NB4 (cell line): ENCODE results near the gene ZFYVE16.
"Not testable (repeated sequence)": the region's sequence is repeated elsewhere in the genome, so short reads cannot be mapped to it uniquely, and the experiment has no call there.

ENCODE experiments used
- DNase-seq: peaks from one replicate; pipeline ENCODE4 v3.0.0; 2010; ENCODE audit warnings: low read depth
- H3K4me3 ChIP-seq: one replicate; pipeline ENCODE4 v1.5.1; 2011; ENCODE audit warnings: mild to moderate bottlenecking, low read depth, low read length, moderate library complexity
- CTCF ChIP-seq: IDR thresholded peaks from one replicate; pipeline ENCODE4 v1.5.1; 2012; ENCODE audit warnings: low read depth, low read length
- MAX ChIP-seq: IDR thresholded peaks from 2 replicates; pipeline ENCODE4 v1.6.1; 2011; ENCODE audit warnings: low read depth, low read length
- MYC ChIP-seq: IDR thresholded peaks from 2 replicates; pipeline ENCODE4 v1.6.1; 2011; ENCODE audit warnings: low read depth, low read length
- POLR2A ChIP-seq: IDR thresholded peaks from 2 replicates; pipeline ENCODE4 v1.6.1; 2011; ENCODE audit warnings: mild to moderate bottlenecking; ENCODE audit not compliant: insufficient read length; ENCODE audit errors: extremely low read depth

Gene ZFYVE16

GRCh38 chr5:80487444-80487828, 79.6 kb downstream of the ZFYVE16 start:
- H3K4me3 ChIP-seq, result peak overlapping the region; percentile 70
- TF ChIP-seq MYC, result no peak
- TF ChIP-seq POLR2A, result no peak
- TF ChIP-seq CTCF, result no peak
- TF ChIP-seq MAX, result no peak
- no peak for DNase-seq

- peak; percentile 88 for DNase-seq
- peak within 1 kb of the TSS; percentile 70 for H3K4me3 ChIP-seq
- TF ChIP-seq POLR2A, result peak; percentile 22
- TF ChIP-seq MYC, result no peak; the same call in 1 of the 2 replicates
- peak; percentile 46; the same call in 1 of the 2 replicates for TF ChIP-seq MAX
- no peak for TF ChIP-seq CTCF
These were observed 80.2 kb downstream of the ZFYVE16 start, which contains the start of gene FAM151B for GRCh38 chr5:80487829-80488721. Gene FAM151B, plus strand, starts transcription at chr5:80488100. Its CDS starts 24 bp downstream, at chr5:80488124.

- TF ChIP-seq POLR2A (no peak), MYC (no peak), CTCF (no peak), MAX (no peak)
- no peak overlapping the region for H3K4me3 ChIP-seq
- DNase-seq, result no peak
These were observed 83.4 kb downstream of the ZFYVE16 start for GRCh38 chr5:80491296-80491695.

GRCh38 chr5:80492741-80493140, 84.9 kb downstream of the ZFYVE16 start:
- H3K4me3 ChIP-seq, result no peak overlapping the region
- TF ChIP-seq POLR2A (no peak), MAX (no peak), MYC (no peak), CTCF (no peak)
- DNase-seq, result no peak

- DNase-seq, H3K4me3 ChIP-seq: not testable (repeated sequence)
These were observed 85.6 kb downstream of the ZFYVE16 start for GRCh38 chr5:80493443-80493842.

GRCh38 chr5:80495891-80496290, 88.0 kb downstream of the ZFYVE16 start:
- H3K4me3 ChIP-seq, result no peak overlapping the region
- DNase-seq, result no peak
- TF ChIP-seq POLR2A, result no peak
- TF ChIP-seq CTCF, result no peak
- TF ChIP-seq MYC, result no peak
